A673 (cell line): Measurements from ENCODE around the gene TAX1BP3. TPM values are rescaled to one million over a fixed set of nuclear protein-coding genes. Genes with fewer than 3 reads are reported as not detected.
"Not testable (repeated sequence)": the region's sequence is repeated elsewhere in the genome, so short reads cannot be mapped to it uniquely, and the experiment has no call there.

Experiments used
- BruUV-seq: library from RNA; stranded (reverse); fragments of 400-500 nt; replicated peaks from 2 replicates; lab custom pipeline; 2021; lab: Mats Ljungman, UMichigan
- CTCF ChIA-PET: fragments of 300-600 bp; sonication (Branson Sonifier 250); formaldehyde crosslinking; loops from one replicate; lab custom pipeline; 2022; ENCODE audit warnings: antibody characterized with exemption; lab: Charles Lee
- POLR2A ChIA-PET: fragments of 300-600 bp; sonication (Branson Sonifier 250); formaldehyde crosslinking; loops from one replicate; lab custom pipeline; 2022; ENCODE audit warnings: antibody characterized with exemption; ENCODE audit not compliant: low non-redundant PET; lab: Charles Lee
- DNase-seq: peaks from one replicate; pipeline ENCODE4 v3.0.0-alpha.2; 2015; ENCODE audit warnings: low spot score
- H3K27ac ChIP-seq: fragments of 200-600 bp; sonication (generic); 2 replicates; pipeline ENCODE4 v1.5.1; 2016; ENCODE audit warnings: mixed run types, low read depth, mild to moderate bottlenecking, mixed read lengths, antibody characterized with exemption, low read length; ENCODE audit not compliant: poor library complexity, severe bottlenecking
- H3K27me3 ChIP-seq: fragments of 200-600 bp; sonication (generic); replicated peaks from 2 replicates; pipeline ENCODE4 v1.6.1; 2017; ENCODE audit warnings: mixed run types, low read depth, mild to moderate bottlenecking, mixed read lengths, antibody characterized with exemption, low read length; ENCODE audit not compliant: insufficient read depth, poor library complexity
- H3K36me3 ChIP-seq: fragments of 200-600 bp; sonication (generic); 2 replicates; pipeline ENCODE4 v1.6.1; 2016; ENCODE audit warnings: mixed run types, mild to moderate bottlenecking, mixed read lengths, antibody characterized with exemption, low read length; ENCODE audit not compliant: insufficient read depth, poor library complexity, severe bottlenecking
- H3K4me1 ChIP-seq: fragments of 200-600 bp; sonication (generic); 2 replicates; pipeline ENCODE4 v1.6.1; 2017; ENCODE audit warnings: mixed run types, mild to moderate bottlenecking, mixed read lengths, antibody characterized with exemption, low read length; ENCODE audit not compliant: insufficient read depth, poor library complexity, severe bottlenecking
- H3K4me3 ChIP-seq: fragments of 200-600 bp; sonication (generic); 2 replicates; pipeline ENCODE4 v1.5.1; 2016; ENCODE audit warnings: low read depth, mixed run types, mild to moderate bottlenecking, mixed read lengths, low read length; ENCODE audit not compliant: poor library complexity, severe bottlenecking
- H3K9me3 ChIP-seq: fragments of 200-600 bp; sonication (generic); 2 replicates; pipeline ENCODE4 v1.6.1; 2016; ENCODE audit warnings: mixed run types, low read depth, mild to moderate bottlenecking, mixed read lengths, antibody characterized with exemption, low read length; ENCODE audit not compliant: poor library complexity, severe bottlenecking
- EZH2 ChIP-seq: fragments of 200-600 bp; sonication (generic); IDR thresholded peaks from 2 replicates; pipeline ENCODE4 v1.6.1; 2017; ENCODE audit warnings: borderline replicate concordance, low read depth, mild to moderate bottlenecking, mixed read lengths, antibody characterized with exemption, low read length; ENCODE audit not compliant: poor library complexity, severe bottlenecking
- intact Hi-C: fragments of 100-400 bp; cut with micrococcal nuclease; formaldehyde crosslinking; loops from one replicate; pipeline ENCODE4 v1.10.0; 2022; ENCODE audit not compliant: unreplicated experiment
- total RNA-seq: library from RNA; stranded (reverse); gene quantifications from 2 replicates; pipeline ENCODE4 v1.2.3, GENCODE V29; 2021
- TF ChIP-seq, protein P1 (sequence below): fragments of 300-800, 200-600 bp; sonication (generic); conservative IDR thresholded peaks from 2 replicates; pipeline ENCODE4 v1.5.1; 2017; ENCODE audit warnings: low read depth, mild to moderate bottlenecking, antibody characterized with exemption, low read length, moderate library complexity, mixed read lengths

TAX1BP3 gene
- total RNA-seq, 1 experiment from 2014 or later = 92.5 TPM

- POLR2A ChIA-PET = no interaction called here
- BruUV-seq = no TSS peak
Measured at GRCh38 chr17:3710951-3711383, 42.6 kb upstream of the TAX1BP3 start.

GRCh38 chr17:3708366-3708765, 40.0 kb upstream of the TAX1BP3 start:
- H3K4me1 ChIP-seq = no peaks in the 10 kb centered on the region
- intact Hi-C loops = no loop called here
- BruUV-seq = no TSS peak
- no peaks in the 10 kb centered on the region for H3K27me3 ChIP-seq
- H3K27ac ChIP-seq = no peak overlapping the region
- no peak for DNase-seq
- no peaks in the 10 kb centered on the region for H3K9me3 ChIP-seq
- no peak for TF ChIP-seq EZH2
- TF ChIP-seq, protein P1, sequence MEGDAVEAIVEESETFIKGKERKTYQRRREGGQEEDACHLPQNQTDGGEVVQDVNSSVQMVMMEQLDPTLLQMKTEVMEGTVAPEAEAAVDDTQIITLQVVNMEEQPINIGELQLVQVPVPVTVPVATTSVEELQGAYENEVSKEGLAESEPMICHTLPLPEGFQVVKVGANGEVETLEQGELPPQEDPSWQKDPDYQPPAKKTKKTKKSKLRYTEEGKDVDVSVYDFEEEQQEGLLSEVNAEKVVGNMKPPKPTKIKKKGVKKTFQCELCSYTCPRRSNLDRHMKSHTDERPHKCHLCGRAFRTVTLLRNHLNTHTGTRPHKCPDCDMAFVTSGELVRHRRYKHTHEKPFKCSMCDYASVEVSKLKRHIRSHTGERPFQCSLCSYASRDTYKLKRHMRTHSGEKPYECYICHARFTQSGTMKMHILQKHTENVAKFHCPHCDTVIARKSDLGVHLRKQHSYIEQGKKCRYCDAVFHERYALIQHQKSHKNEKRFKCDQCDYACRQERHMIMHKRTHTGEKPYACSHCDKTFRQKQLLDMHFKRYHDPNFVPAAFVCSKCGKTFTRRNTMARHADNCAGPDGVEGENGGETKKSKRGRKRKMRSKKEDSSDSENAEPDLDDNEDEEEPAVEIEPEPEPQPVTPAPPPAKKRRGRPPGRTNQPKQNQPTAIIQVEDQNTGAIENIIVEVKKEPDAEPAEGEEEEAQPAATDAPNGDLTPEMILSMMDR = no peak
- H3K4me3 ChIP-seq = no peak overlapping the region
- ChIA-PET POLR2A (no interaction called here), CTCF (no interaction called here)
- no peaks in the 10 kb centered on the region for H3K36me3 ChIP-seq

More at GRCh38 chr17:3710951-3711383, 42.6 kb upstream of the TAX1BP3 start:
- H3K36me3 ChIP-seq = peaks cover 14% of the 10 kb centered on the region
- no peak overlapping the region for H3K4me3 ChIP-seq
- H3K27ac ChIP-seq = no peak overlapping the region
- H3K9me3 ChIP-seq = no peaks in the 10 kb centered on the region
- no peaks in the 10 kb centered on the region for H3K27me3 ChIP-seq
- intact Hi-C loops = no loop called here
- CTCF ChIA-PET = no interaction called here
- H3K4me1 ChIP-seq = no peaks in the 10 kb centered on the region
- TF ChIP-seq EZH2 = no peak
- TF ChIP-seq, protein P1 = no peak
- no peak for DNase-seq

- H3K4me3 ChIP-seq, H3K27ac ChIP-seq, BruUV-seq, DNase-seq, H3K27me3 ChIP-seq, CTCF ChIA-PET, H3K4me1 ChIP-seq, H3K36me3 ChIP-seq, H3K9me3 ChIP-seq, POLR2A ChIA-PET, intact Hi-C loops: not testable (repeated sequence)
Measured at GRCh38 chr17:3705718-3705984, 37.3 kb upstream of the TAX1BP3 start.

- intact Hi-C loops = no loop called here
- H3K36me3 ChIP-seq = no peaks in the 10 kb centered on the region
- H3K27ac ChIP-seq = no peak overlapping the region
- no peak overlapping the region for H3K4me3 ChIP-seq
- ChIA-PET POLR2A (interaction anchor here (0.6 kb wide), 2 partner anchors 22 to 868 kb away, joined by 4 read pairs; no protein-coding TSS in a partner anchor), CTCF (no interaction called here)
- no peaks in the 10 kb centered on the region for H3K4me1 ChIP-seq
- TF ChIP-seq, protein P1 = no peak
- TF ChIP-seq EZH2 = no peak
- H3K9me3 ChIP-seq = no peaks in the 10 kb centered on the region
- no peak for DNase-seq
- no peaks in the 10 kb centered on the region for H3K27me3 ChIP-seq
- no TSS peak for BruUV-seq
Measured at GRCh38 chr17:3704931-3705717, 36.7 kb upstream of the TAX1BP3 start.

DNA sequence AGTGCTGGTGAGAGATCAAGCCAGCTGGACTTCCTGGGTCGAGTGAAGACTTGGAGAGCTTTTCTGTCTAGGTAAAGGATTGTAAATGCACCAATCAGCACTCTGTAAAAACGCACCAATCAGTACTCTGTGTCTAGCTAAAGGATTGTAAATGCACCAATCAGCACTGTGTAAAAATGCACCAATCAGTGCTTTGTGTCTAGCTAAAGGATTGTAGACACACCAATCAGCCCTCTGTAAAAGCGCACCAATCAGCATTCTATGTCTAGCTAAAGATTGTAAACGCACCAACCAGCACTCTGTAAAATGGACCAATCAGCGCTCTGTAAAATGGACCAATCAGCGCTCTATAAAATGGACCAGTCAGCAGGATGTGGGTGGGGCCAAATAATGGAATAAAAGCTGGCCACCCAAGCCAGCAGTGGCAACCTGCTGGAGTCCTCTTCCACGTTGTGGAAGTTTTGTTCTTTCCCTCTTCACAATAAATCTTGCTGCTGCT, 33.7 kb upstream of the TAX1BP3 start:
- DNase-seq, CTCF ChIA-PET, H3K27me3 ChIP-seq, H3K27ac ChIP-seq, H3K4me3 ChIP-seq, H3K36me3 ChIP-seq, H3K4me1 ChIP-seq, intact Hi-C loops, POLR2A ChIA-PET, H3K9me3 ChIP-seq, BruUV-seq: not testable (repeated sequence)
